Activated CD8-positive, alpha-beta memory T cell treated with anti-CD3 and anti-CD28 coated beads, Interleukin-2, amount 50 U/mL, for 24 hours (primary cell): Measurements from ENCODE around the gene PDAP1.
"Not testable (repeated sequence)": the region's sequence is repeated elsewhere in the genome, so short reads cannot be mapped to it uniquely, and the experiment has no call there.

Experiments used
- DNase-seq: peaks from one replicate; pipeline ENCODE4 v3.0.0-alpha.2; 2020; ENCODE audit errors: extremely low read depth

Gene PDAP1

GRCh38 chr7:99396418-99397296 lies 11.7 kb downstream of the PDAP1 start:
- no peak for DNase-seq

GRCh38 chr7:99395616-99396327 lies 12.6 kb downstream of the PDAP1 start:
- DNase-seq: no peak

GRCh38 chr7:99394188-99394502 lies 14.3 kb downstream of the PDAP1 start:
- no peak for DNase-seq

- DNase-seq: no peak
Observed at GRCh38 chr7:99393355-99394187, 14.8 kb downstream of the PDAP1 start.

GRCh38 chr7:99392659-99393354 lies 15.6 kb downstream of the PDAP1 start:
- no peak for DNase-seq

- DNase-seq: no peak
Observed at GRCh38 chr7:99392046-99392445, 16.4 kb downstream of the PDAP1 start.

GRCh38 chr7:99390941-99391602 lies 17.3 kb downstream of the PDAP1 start:
- DNase-seq: no peak

GRCh38 chr7:99389772-99390171 lies 18.6 kb downstream of the PDAP1 start:
- DNase-seq: no peak

GRCh38 chr7:99387912-99388311 lies 20.5 kb downstream of the PDAP1 start:
- no peak for DNase-seq

- DNase-seq: not testable (repeated sequence)
Observed at GRCh38 chr7:99387239-99387635, 21.2 kb downstream of the PDAP1 start.

GRCh38 chr7:99386584-99387238 lies 21.7 kb downstream of the PDAP1 start:
- DNase-seq: no peak

GRCh38 chr7:99385564-99385963 lies 22.8 kb downstream of the PDAP1 start:
- DNase-seq: no peak

- DNase-seq: no peak
Observed at GRCh38 chr7:99384523-99384922, 23.9 kb downstream of the PDAP1 start.

- no peak for DNase-seq
Observed at GRCh38 chr7:99383791-99384370, 24.5 kb downstream of the PDAP1 start.

- no peak for DNase-seq
Observed at GRCh38 chr7:99383203-99383602, 25.2 kb downstream of the PDAP1 start.

GRCh38 chr7:99381664-99382075 lies 26.7 kb downstream of the PDAP1 start:
- no peak for DNase-seq

GRCh38 chr7:99380823-99381663 lies 27.4 kb downstream of the PDAP1 start:
- peak; percentile 82 for DNase-seq

- DNase-seq: no peak
Observed at GRCh38 chr7:99380032-99380822, 28.2 kb downstream of the PDAP1 start.

GRCh38 chr7:99379693-99380031 lies 28.7 kb downstream of the PDAP1 start:
- not testable (repeated sequence) for DNase-seq
